Measurements from ENCODE around the gene JMJD6.
A peak's percentile ranks its signal among the peaks of the same experiment; 100 is the strongest.

Gene JMJD6

GRCh38 chr17:76672270-76672851 is 54.0 kb downstream of the JMJD6 start:
- no peaks in the 10 kb centered on the region for H3K36me3 Mint-ChIP-seq
- H3K4me3 Mint-ChIP-seq, result peak overlapping the region; percentile 93
- H3K27me3 Mint-ChIP-seq, result no peaks in the 10 kb centered on the region
- no peaks in the 10 kb centered on the region for H3K9me3 Mint-ChIP-seq (ENCODE audit: low read depth)
- peaks cover 43% of the 10 kb centered on the region for H3K4me1 Mint-ChIP-seq (ENCODE audit: low read depth)
- peak overlapping the region; percentile 96 for H3K27ac Mint-ChIP-seq

GRCh38 chr17:76671912-76672262 is 54.5 kb downstream of the JMJD6 start:
- Mint-ChIP-seq H3K4me3 (peak overlapping the region; percentile 93), H3K36me3 (no peaks in the 10 kb centered on the region), H3K27me3 (no peaks in the 10 kb centered on the region), H3K27ac (peak overlapping the region; percentile 96), H3K4me1 (ENCODE audit: low read depth) (peaks cover 43% of the 10 kb centered on the region), H3K9me3 (ENCODE audit: low read depth) (no peaks in the 10 kb centered on the region)

GRCh38 chr17:76671123-76671911 is 55.1 kb downstream of the JMJD6 start:
- peak overlapping the region; percentile 96 for H3K27ac Mint-ChIP-seq
- no peaks in the 10 kb centered on the region for H3K36me3 Mint-ChIP-seq
- H3K4me1 Mint-ChIP-seq (ENCODE audit: low read depth), result peaks cover 43% of the 10 kb centered on the region
- H3K27me3 Mint-ChIP-seq, result no peaks in the 10 kb centered on the region
- H3K4me3 Mint-ChIP-seq, result peak overlapping the region; percentile 93
- no peaks in the 10 kb centered on the region for H3K9me3 Mint-ChIP-seq (ENCODE audit: low read depth)

GRCh38 chr17:76670718-76671122 is 55.7 kb downstream of the JMJD6 start:
- H3K27me3 Mint-ChIP-seq, result no peaks in the 10 kb centered on the region
- H3K27ac Mint-ChIP-seq, result peak overlapping the region; percentile 96
- H3K4me3 Mint-ChIP-seq, result peak overlapping the region; percentile 93
- H3K9me3 Mint-ChIP-seq (ENCODE audit: low read depth), result no peaks in the 10 kb centered on the region
- H3K4me1 Mint-ChIP-seq (ENCODE audit: low read depth), result peaks cover 43% of the 10 kb centered on the region
- H3K36me3 Mint-ChIP-seq, result no peaks in the 10 kb centered on the region

GRCh38 chr17:76670020-76670717 is 56.2 kb downstream of the JMJD6 start:
- Mint-ChIP-seq H3K27me3 (no peaks in the 10 kb centered on the region), H3K4me1 (ENCODE audit: low read depth) (peaks cover 43% of the 10 kb centered on the region), H3K27ac (peak overlapping the region; percentile 96), H3K4me3 (peak overlapping the region; percentile 93), H3K9me3 (ENCODE audit: low read depth) (no peaks in the 10 kb centered on the region), H3K36me3 (no peaks in the 10 kb centered on the region)

All from activated naive CD8-positive, alpha-beta T cell (primary cell).